Measurements from ENCODE around the gene RPS4Y2. TPM values are rescaled to one million over a fixed set of nuclear protein-coding genes. Genes with fewer than 3 reads are reported as not detected.

Gene RPS4Y2
- polyA plus RNA-seq, 3 donors = not detected

- no peaks in the 10 kb centered on the region for H3K36me3 Mint-ChIP-seq
- H3K9me3 Mint-ChIP-seq = no peaks in the 10 kb centered on the region
- Histone ChIP-seq H3K4me3 (replicated peaks in 1 of 3; ENCODE audit: low read depth in 2 of 3, low read length in 3 of 3) (no peak overlapping the region), H2AFZ (ENCODE audit: insufficient read depth, low read depth, low read length, poor library complexity, severe bottlenecking) (no peak overlapping the region), H3K9ac (ENCODE audit: insufficient read depth, low read length, poor library complexity, severe bottlenecking) (no peak overlapping the region), H3K4me1 (ENCODE audit: control insufficient read depth in 1 of 2, insufficient read depth in 2 of 2, low read length in 2 of 2) (no peaks in the 10 kb centered on the region), H3K36me3 (replicated peaks in 1 of 2; ENCODE audit: control insufficient read depth in 1 of 2, insufficient read depth in 2 of 2, low read length in 2 of 2) (no peaks in the 10 kb centered on the region), H3K27me3 (ENCODE audit: control insufficient read depth in 2 of 2, insufficient read depth in 2 of 2, low read length in 2 of 2) (no peaks in the 10 kb centered on the region), H3K9me3 (replicated peaks in 1 of 2; ENCODE audit: control insufficient read depth in 1 of 2, insufficient read depth in 1 of 2, low read length in 2 of 2) (no peaks in the 10 kb centered on the region), H3K27ac (ENCODE audit: low read depth in 1 of 2, low read length in 2 of 2) (no peak overlapping the region), H3K79me2 (ENCODE audit: insufficient read depth, low read length) (no peaks in the 10 kb centered on the region), H3K4me2 (replicated peaks; ENCODE audit: extremely low read depth, low read length, poor library complexity, severe bottlenecking) (no peak overlapping the region), H4K20me1 (ENCODE audit: insufficient read depth, low read length) (no peaks in the 10 kb centered on the region)
- H3K4me1 Mint-ChIP-seq = no peaks in the 10 kb centered on the region
- H3K27me3 Mint-ChIP-seq (ENCODE audit: low read depth in 3 of 3) = no peaks in the 10 kb centered on the region
- no peak overlapping the region for H3K4me3 Mint-ChIP-seq
- no peak overlapping the region for H3K27ac Mint-ChIP-seq
- intact Hi-C loops (cut with micrococcal nuclease) = loop anchor here in 1 of 2 donors (10.0 kb wide), 1 partner anchor 59 kb away; the partner anchor contains the start of gene RPS4Y2
- no peak for DNase-seq
- TF ChIP-seq CTCF (IDR thresholded peaks at IDR 0.05) = no peak
- WGBS (ENCODE audit: insufficient coverage) = no CpG with 5 or more reads among the region's 1 CpG
Observed at GRCh38 chrY:20813459-20813858, 57.6 kb downstream of the RPS4Y2 start.

GRCh38 chrY:20814794-20815193 is 58.9 kb downstream of the RPS4Y2 start:
- Histone ChIP-seq H3K27me3 (ENCODE audit: control insufficient read depth in 2 of 2, insufficient read depth in 2 of 2, low read length in 2 of 2) (no peaks in the 10 kb centered on the region), H3K4me1 (ENCODE audit: control insufficient read depth in 1 of 2, insufficient read depth in 2 of 2, low read length in 2 of 2) (no peaks in the 10 kb centered on the region), H3K4me3 (replicated peaks in 1 of 3; ENCODE audit: low read depth in 2 of 3, low read length in 3 of 3) (no peak overlapping the region), H3K4me2 (replicated peaks; ENCODE audit: extremely low read depth, low read length, poor library complexity, severe bottlenecking) (no peak overlapping the region), H3K9ac (ENCODE audit: insufficient read depth, low read length, poor library complexity, severe bottlenecking) (no peak overlapping the region), H3K36me3 (replicated peaks in 1 of 2; ENCODE audit: control insufficient read depth in 1 of 2, insufficient read depth in 2 of 2, low read length in 2 of 2) (no peaks in the 10 kb centered on the region), H3K27ac (ENCODE audit: low read depth in 1 of 2, low read length in 2 of 2) (no peak overlapping the region), H3K79me2 (ENCODE audit: insufficient read depth, low read length) (no peaks in the 10 kb centered on the region), H3K9me3 (replicated peaks in 1 of 2; ENCODE audit: control insufficient read depth in 1 of 2, insufficient read depth in 1 of 2, low read length in 2 of 2) (no peaks in the 10 kb centered on the region), H2AFZ (ENCODE audit: insufficient read depth, low read depth, low read length, poor library complexity, severe bottlenecking) (no peak overlapping the region), H4K20me1 (ENCODE audit: insufficient read depth, low read length) (no peaks in the 10 kb centered on the region)
- Mint-ChIP-seq H3K4me3 (no peak overlapping the region), H3K36me3 (no peaks in the 10 kb centered on the region), H3K27ac (no peak overlapping the region), H3K4me1 (no peaks in the 10 kb centered on the region), H3K9me3 (no peaks in the 10 kb centered on the region), H3K27me3 (ENCODE audit: low read depth in 3 of 3) (no peaks in the 10 kb centered on the region)
- no peak for DNase-seq
- intact Hi-C loops (cut with micrococcal nuclease) = loop anchor here in 1 of 2 donors (10.0 kb wide), 1 partner anchor 60 kb away; the partner anchor contains the start of gene RPS4Y2
- no CpG with 5 or more reads among the region's 1 CpG for WGBS (ENCODE audit: insufficient coverage)
- no peak for TF ChIP-seq CTCF (IDR thresholded peaks at IDR 0.05)
